GM23338 (cell line): ENCODE data around the gene CPNE2.
A peak's percentile ranks its signal among the peaks of the same experiment; 100 is the strongest.

ENCODE experiments used
- CREB1 ChIP-seq: fragments of 250-450 bp; sonication (Bioruptor Pico); IDR thresholded peaks from 2 replicates; pipeline ENCODE4 v1.5.0; 2020; ENCODE audit warnings: low read depth, mild to moderate bottlenecking, moderate library complexity
- ETS1 ChIP-seq: IDR thresholded peaks from 2 replicates; pipeline ENCODE4 v1.6.1; 2016; ENCODE audit warnings: antibody characterized with exemption
- EZH2 ChIP-seq: fragments of 200-600 bp; sonication (generic); IDR thresholded peaks from one replicate; pipeline ENCODE4 v1.8.0; 2017; ENCODE audit warnings: antibody characterized with exemption, mild to moderate bottlenecking, low read depth; ENCODE audit not compliant: unreplicated experiment
- EZH2phosphoT487 ChIP-seq: fragments of 200-600 bp; sonication (generic); IDR thresholded peaks from one replicate; pipeline ENCODE4 v1.8.1; 2018; ENCODE audit warnings: antibody characterized with exemption; ENCODE audit not compliant: unreplicated experiment
- POLR2AphosphoS5 ChIP-seq: IDR thresholded peaks from 2 replicates; pipeline ENCODE4 v1.6.1; 2016; ENCODE audit warnings: antibody characterized with exemption, low read depth
- REST ChIP-seq: IDR thresholded peaks from one replicate; pipeline ENCODE4 v1.6.1; 2018; ENCODE audit warnings: antibody characterized with exemption; ENCODE audit not compliant: unreplicated experiment
- ZNF331 ChIP-seq: fragments of 250-450 bp; sonication (Bioruptor Pico); IDR thresholded peaks from 2 replicates; pipeline ENCODE4 v1.5.0; 2020; ENCODE audit warnings: low read depth, mild to moderate bottlenecking, moderate library complexity
- TF ChIP-seq, protein P1 (sequence below), 2 experiments: fragments of 200-600 bp in 1 of 2; sonication (generic) in 1 of 2; conservative IDR thresholded peaks; 2 replicates each; pipeline versions ENCODE4 v1.5.1 to v1.6.1; 2016 to 2017; ENCODE audit warnings: antibody characterized with exemption in 2 of 2, low read depth in 2 of 2, mild to moderate bottlenecking in 2 of 2, moderate library complexity in 1 of 2
- TF ChIP-seq, protein P2 (sequence below): fragments of 250-450 bp; sonication (Bioruptor Pico); IDR thresholded peaks from 2 replicates; pipeline ENCODE4 v1.5.0; 2020; ENCODE audit warnings: mild to moderate bottlenecking, moderate library complexity

GRCh38 chr16:57084257-57084770, 8.1 kb upstream of the CPNE2 start:
- TF ChIP-seq, protein P1, sequence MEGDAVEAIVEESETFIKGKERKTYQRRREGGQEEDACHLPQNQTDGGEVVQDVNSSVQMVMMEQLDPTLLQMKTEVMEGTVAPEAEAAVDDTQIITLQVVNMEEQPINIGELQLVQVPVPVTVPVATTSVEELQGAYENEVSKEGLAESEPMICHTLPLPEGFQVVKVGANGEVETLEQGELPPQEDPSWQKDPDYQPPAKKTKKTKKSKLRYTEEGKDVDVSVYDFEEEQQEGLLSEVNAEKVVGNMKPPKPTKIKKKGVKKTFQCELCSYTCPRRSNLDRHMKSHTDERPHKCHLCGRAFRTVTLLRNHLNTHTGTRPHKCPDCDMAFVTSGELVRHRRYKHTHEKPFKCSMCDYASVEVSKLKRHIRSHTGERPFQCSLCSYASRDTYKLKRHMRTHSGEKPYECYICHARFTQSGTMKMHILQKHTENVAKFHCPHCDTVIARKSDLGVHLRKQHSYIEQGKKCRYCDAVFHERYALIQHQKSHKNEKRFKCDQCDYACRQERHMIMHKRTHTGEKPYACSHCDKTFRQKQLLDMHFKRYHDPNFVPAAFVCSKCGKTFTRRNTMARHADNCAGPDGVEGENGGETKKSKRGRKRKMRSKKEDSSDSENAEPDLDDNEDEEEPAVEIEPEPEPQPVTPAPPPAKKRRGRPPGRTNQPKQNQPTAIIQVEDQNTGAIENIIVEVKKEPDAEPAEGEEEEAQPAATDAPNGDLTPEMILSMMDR (conservative IDR thresholded peaks at IDR 0.05; ENCODE audit: low read depth in 2 of 2): peak; percentile 94 to 96
- no peak for TF ChIP-seq CREB1 (CRISPR knock-in tag)
- no peak for TF ChIP-seq EZH2
- TF ChIP-seq POLR2AphosphoS5: no peak
- TF ChIP-seq, protein P2, sequence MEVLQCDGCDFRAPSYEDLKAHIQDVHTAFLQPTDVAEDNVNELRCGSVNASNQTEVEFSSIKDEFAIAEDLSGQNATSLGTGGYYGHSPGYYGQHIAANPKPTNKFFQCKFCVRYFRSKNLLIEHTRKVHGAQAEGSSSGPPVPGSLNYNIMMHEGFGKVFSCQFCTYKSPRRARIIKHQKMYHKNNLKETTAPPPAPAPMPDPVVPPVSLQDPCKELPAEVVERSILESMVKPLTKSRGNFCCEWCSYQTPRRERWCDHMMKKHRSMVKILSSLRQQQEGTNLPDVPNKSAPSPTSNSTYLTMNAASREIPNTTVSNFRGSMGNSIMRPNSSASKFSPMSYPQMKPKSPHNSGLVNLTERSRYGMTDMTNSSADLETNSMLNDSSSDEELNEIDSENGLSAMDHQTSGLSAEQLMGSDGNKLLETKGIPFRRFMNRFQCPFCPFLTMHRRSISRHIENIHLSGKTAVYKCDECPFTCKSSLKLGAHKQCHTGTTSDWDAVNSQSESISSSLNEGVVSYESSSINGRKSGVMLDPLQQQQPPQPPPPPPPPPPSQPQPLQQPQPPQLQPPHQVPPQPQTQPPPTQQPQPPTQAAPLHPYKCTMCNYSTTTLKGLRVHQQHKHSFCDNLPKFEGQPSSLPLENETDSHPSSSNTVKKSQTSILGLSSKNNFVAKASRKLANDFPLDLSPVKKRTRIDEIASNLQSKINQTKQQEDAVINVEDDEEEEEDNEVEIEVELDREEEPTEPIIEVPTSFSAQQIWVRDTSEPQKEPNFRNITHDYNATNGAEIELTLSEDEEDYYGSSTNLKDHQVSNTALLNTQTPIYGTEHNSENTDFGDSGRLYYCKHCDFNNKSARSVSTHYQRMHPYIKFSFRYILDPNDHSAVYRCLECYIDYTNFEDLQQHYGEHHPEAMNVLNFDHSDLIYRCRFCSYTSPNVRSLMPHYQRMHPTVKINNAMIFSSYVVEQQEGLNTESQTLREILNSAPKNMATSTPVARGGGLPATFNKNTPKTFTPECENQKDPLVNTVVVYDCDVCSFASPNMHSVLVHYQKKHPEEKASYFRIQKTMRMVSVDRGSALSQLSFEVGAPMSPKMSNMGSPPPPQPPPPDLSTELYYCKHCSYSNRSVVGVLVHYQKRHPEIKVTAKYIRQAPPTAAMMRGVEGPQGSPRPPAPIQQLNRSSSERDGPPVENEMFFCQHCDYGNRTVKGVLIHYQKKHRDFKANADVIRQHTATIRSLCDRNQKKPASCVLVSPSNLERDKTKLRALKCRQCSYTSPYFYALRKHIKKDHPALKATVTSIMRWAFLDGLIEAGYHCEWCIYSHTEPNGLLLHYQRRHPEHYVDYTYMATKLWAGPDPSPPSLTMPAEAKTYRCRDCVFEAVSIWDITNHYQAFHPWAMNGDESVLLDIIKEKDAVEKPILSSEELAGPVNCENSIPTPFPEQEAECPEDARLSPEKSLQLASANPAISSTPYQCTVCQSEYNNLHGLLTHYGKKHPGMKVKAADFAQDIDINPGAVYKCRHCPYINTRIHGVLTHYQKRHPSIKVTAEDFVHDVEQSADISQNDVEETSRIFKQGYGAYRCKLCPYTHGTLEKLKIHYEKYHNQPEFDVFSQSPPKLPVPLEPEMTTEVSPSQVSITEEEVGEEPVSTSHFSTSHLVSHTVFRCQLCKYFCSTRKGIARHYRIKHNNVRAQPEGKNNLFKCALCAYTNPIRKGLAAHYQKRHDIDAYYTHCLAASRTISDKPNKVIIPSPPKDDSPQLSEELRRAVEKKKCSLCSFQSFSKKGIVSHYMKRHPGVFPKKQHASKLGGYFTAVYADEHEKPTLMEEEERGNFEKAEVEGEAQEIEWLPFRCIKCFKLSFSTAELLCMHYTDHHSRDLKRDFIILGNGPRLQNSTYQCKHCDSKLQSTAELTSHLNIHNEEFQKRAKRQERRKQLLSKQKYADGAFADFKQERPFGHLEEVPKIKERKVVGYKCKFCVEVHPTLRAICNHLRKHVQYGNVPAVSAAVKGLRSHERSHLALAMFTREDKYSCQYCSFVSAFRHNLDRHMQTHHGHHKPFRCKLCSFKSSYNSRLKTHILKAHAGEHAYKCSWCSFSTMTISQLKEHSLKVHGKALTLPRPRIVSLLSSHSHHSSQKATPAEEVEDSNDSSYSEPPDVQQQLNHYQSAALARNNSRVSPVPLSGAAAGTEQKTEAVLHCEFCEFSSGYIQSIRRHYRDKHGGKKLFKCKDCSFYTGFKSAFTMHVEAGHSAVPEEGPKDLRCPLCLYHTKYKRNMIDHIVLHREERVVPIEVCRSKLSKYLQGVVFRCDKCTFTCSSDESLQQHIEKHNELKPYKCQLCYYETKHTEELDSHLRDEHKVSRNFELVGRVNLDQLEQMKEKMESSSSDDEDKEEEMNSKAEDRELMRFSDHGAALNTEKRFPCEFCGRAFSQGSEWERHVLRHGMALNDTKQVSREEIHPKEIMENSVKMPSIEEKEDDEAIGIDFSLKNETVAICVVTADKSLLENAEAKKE (CRISPR knock-in tag): no peak
- TF ChIP-seq EZH2phosphoT487: no peak
- no peak for TF ChIP-seq ETS1
- TF ChIP-seq REST: no peak
- TF ChIP-seq ZNF331: no peak
